Measurements from ENCODE around the gene HOXA11.

DNA sequence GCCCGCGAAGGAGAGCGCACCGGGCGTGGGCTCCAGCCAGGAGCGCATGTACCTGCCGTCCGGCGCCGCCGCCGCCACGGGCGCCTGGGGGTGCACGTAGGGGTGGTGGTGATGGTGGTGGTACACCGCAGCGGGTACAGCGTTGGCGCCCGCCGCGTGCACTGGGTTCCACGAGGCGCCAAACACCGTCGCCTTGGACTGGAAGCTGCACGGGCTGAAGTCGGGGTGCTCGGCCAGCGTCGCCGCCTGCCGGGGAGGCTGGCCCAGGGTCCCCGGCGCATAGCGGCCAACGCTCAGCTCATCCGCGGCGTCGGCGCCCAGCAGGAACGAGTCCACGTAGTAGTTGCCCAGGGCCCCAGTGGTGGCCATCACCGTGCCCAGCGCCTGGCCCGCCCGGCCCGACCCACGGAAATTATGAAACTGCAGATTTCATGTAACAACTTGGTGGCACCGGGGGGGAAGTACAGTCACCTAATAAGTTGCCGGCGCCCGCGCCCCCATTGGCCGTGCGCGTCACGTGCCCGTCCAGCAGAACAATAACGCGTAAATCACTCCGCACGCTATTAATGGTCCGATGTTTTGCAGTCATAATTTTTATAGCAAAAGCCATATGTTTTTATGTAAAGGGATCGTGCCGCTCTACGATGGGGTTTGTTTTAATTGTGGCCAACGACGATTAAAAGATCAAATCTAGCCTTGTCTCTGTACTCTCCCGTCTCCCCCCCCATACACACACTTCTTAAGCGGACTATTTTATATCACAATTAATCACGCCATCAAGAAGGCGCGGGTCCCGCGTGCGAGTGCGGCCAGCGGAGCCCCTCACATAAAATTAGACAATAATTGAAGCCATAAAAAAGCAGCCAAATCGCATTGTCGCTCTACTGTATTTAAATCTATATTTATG is 19.7 kb downstream of the HOXA11 start, which contains the start of gene HOXA9:
- TF ChIP-seq, protein P1, sequence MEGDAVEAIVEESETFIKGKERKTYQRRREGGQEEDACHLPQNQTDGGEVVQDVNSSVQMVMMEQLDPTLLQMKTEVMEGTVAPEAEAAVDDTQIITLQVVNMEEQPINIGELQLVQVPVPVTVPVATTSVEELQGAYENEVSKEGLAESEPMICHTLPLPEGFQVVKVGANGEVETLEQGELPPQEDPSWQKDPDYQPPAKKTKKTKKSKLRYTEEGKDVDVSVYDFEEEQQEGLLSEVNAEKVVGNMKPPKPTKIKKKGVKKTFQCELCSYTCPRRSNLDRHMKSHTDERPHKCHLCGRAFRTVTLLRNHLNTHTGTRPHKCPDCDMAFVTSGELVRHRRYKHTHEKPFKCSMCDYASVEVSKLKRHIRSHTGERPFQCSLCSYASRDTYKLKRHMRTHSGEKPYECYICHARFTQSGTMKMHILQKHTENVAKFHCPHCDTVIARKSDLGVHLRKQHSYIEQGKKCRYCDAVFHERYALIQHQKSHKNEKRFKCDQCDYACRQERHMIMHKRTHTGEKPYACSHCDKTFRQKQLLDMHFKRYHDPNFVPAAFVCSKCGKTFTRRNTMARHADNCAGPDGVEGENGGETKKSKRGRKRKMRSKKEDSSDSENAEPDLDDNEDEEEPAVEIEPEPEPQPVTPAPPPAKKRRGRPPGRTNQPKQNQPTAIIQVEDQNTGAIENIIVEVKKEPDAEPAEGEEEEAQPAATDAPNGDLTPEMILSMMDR (IDR thresholded peaks at IDR 0.05; ENCODE audit: borderline replicate concordance, extremely low read depth, low read length, poor library complexity, severe bottlenecking), result no peak
- TF ChIP-seq EZH2 (IDR thresholded peaks at IDR 0.05; ENCODE audit: borderline replicate concordance, low read depth, low read length, severe bottlenecking), result no peak

All from DND-41 (cell line).